PFSK-1 (cell line): ENCODE results near the gene USP34.

Source experiments
- FOXP2 ChIP-seq: optimal IDR thresholded peaks from 2 replicates; pipeline ENCODE3; 2011; ENCODE audit warnings: borderline replicate concordance, control low read depth, inconsistent platforms; ENCODE audit not compliant: insufficient read depth; ENCODE audit errors: extremely low read length, extremely low read depth
- POLR2AphosphoS5 ChIP-seq: IDR thresholded peaks from 2 replicates; pipeline ENCODE4 v1.6.1; 2012; ENCODE audit warnings: low read depth, mild to moderate bottlenecking, control low read depth, low read length, moderate library complexity
- REST ChIP-seq, 2 experiments: IDR thresholded peaks; 2 replicates each; pipeline versions ENCODE4 v1.6.1 to v1.8.0; 2011 to 2012; ENCODE audit warnings: low read depth in 2 of 2, low read length in 2 of 2, control low read depth in 1 of 2, inconsistent platforms in 1 of 2, mild to moderate bottlenecking in 1 of 2, moderate library complexity in 1 of 2; ENCODE audit not compliant: insufficient read depth in 1 of 2
- SIN3A ChIP-seq: IDR thresholded peaks from 2 replicates; pipeline ENCODE4 v1.6.1; 2012; ENCODE audit warnings: mild to moderate bottlenecking, low read length, moderate library complexity, borderline replicate concordance; ENCODE audit not compliant: insufficient read depth
- TAF1 ChIP-seq: IDR thresholded peaks from 2 replicates; pipeline ENCODE4 v1.6.1; 2012; ENCODE audit warnings: low read length, control low read depth, borderline replicate concordance; ENCODE audit not compliant: insufficient read depth

The USP34 gene

GRCh38 chr2:61282104-61282590, 188.7 kb downstream of the USP34 start:
- no peak for TF ChIP-seq FOXP2
- TF ChIP-seq REST (IDR thresholded peaks at IDR 0.05; ENCODE audit: insufficient read depth in 1 of 2, low read depth in 2 of 2, low read length in 2 of 2): no peak
- TF ChIP-seq SIN3A: no peak
- no peak for TF ChIP-seq POLR2AphosphoS5
- TF ChIP-seq TAF1: no peak

GRCh38 chr2:61281321-61281720, 189.6 kb downstream of the USP34 start:
- TF ChIP-seq REST (IDR thresholded peaks at IDR 0.05; ENCODE audit: insufficient read depth in 1 of 2, low read depth in 2 of 2, low read length in 2 of 2) (no peak), POLR2AphosphoS5 (no peak), TAF1 (no peak), FOXP2 (no peak), SIN3A (no peak)

GRCh38 chr2:61277756-61278155, 193.1 kb downstream of the USP34 start:
- no peak for TF ChIP-seq TAF1
- no peak for TF ChIP-seq FOXP2
- TF ChIP-seq SIN3A: no peak
- TF ChIP-seq REST (IDR thresholded peaks at IDR 0.05; ENCODE audit: insufficient read depth in 1 of 2, low read depth in 2 of 2, low read length in 2 of 2): no peak

GRCh38 chr2:61275575-61276184, 195.2 kb downstream of the USP34 start:
- TF ChIP-seq SIN3A (no peak), FOXP2 (no peak), REST (IDR thresholded peaks at IDR 0.05; ENCODE audit: insufficient read depth in 1 of 2, low read depth in 2 of 2, low read length in 2 of 2) (no peak), POLR2AphosphoS5 (no peak), TAF1 (no peak)
